Erythroblast (primary cell): ENCODE data around the gene SH3BGRL2.

Experiments used
- GATA1 ChIP-seq: IDR thresholded peaks from 2 replicates; pipeline ENCODE4 v1.6.1; 2011; ENCODE audit warnings: low read depth, mild to moderate bottlenecking, control low read depth, low read length, moderate library complexity
- POLR2A ChIP-seq: IDR thresholded peaks from 2 replicates; pipeline ENCODE4 v1.6.1; 2011; ENCODE audit warnings: mild to moderate bottlenecking, low read length

- TF ChIP-seq POLR2A (no peak), GATA1 (no peak)
Observed at GRCh38 chr6:79647741-79648140, 16.6 kb downstream of the SH3BGRL2 start.
